Upper lobe of right lung (tissue), 1 donor: Measurements from ENCODE around the gene LINGO1. TPM values are rescaled to one million over a fixed set of nuclear protein-coding genes. Genes with fewer than 3 reads are reported as not detected.

Source experiments
- ATAC-seq: fragments of 200-7000 bp; cut with Tn5 transposase; one replicate; pipeline ENCODE4 v1.9.1; 2020; ENCODE audit warnings: mild to moderate bottlenecking, moderate library complexity
- DNase-seq: peaks from one replicate; pipeline ENCODE4 v3.0.0-alpha.2; 2020
- H3K27ac ChIP-seq: fragments of 200-600 bp; one replicate; pipeline ENCODE4 v1.8.0; 2022
- H3K27me3 ChIP-seq: fragments of 200-600 bp; one replicate; pipeline ENCODE4 v1.8.0; 2022; ENCODE audit warnings: mild to moderate bottlenecking
- H3K36me3 ChIP-seq: fragments of 200-600 bp; one replicate; pipeline ENCODE4 v1.8.0; 2022
- H3K4me1 ChIP-seq: fragments of 200-600 bp; one replicate; pipeline ENCODE4 v1.8.0; 2022
- H3K4me3 ChIP-seq: fragments of 200-600 bp; one replicate; pipeline ENCODE4 v1.8.0; 2022; ENCODE audit warnings: mild to moderate bottlenecking
- H3K9me3 ChIP-seq: fragments of 200-600 bp; one replicate; pipeline ENCODE4 v1.8.0; 2022
- CTCF ChIP-seq: fragments of 200-600 bp; IDR thresholded peaks from one replicate; pipeline ENCODE4 v1.8.0; 2022; ENCODE audit warnings: antibody characterized with exemption
- intact Hi-C: fragments of 100-400 bp; cut with DNase I; formaldehyde crosslinking; loops from one replicate; pipeline ENCODE4 v1.11.0; 2022
- total RNA-seq: library from RNA; stranded (reverse); fragmentation: NEBNext Ultra II Directional; extraction: Animal tissue kit (Norgen Biotek cat#: 25700); gene quantifications from one replicate; pipeline ENCODE4 v1.2.1, GENCODE V29; 2021
- donor health status: DM: no; HTN: yes; CAD: no; lungs with severe emphysema.

The LINGO1 gene
- total RNA-seq, 1 donor from 2014 or later: 0.98 TPM

- peaks cover 23% of the 10 kb centered on the region for H3K27me3 ChIP-seq
- H3K27ac ChIP-seq: no peak overlapping the region
- no peaks in the 10 kb centered on the region for H3K9me3 ChIP-seq
- intact Hi-C loops: no loop called here
- no peaks in the 10 kb centered on the region for H3K4me1 ChIP-seq
- H3K4me3 ChIP-seq: no peak overlapping the region
- no peak for ATAC-seq
- DNase-seq: no peak
- no peak for TF ChIP-seq CTCF
- H3K36me3 ChIP-seq: no peaks in the 10 kb centered on the region
Observed at GRCh38 chr15:77673866-77674265, 41.2 kb upstream of the LINGO1 start.

- H3K36me3 ChIP-seq: no peaks in the 10 kb centered on the region
- intact Hi-C loops: no loop called here
- no peaks in the 10 kb centered on the region for H3K9me3 ChIP-seq
- H3K4me1 ChIP-seq: no peaks in the 10 kb centered on the region
- no peak overlapping the region for H3K27ac ChIP-seq
- ATAC-seq: no peak
- no peak for TF ChIP-seq CTCF
- no peak for DNase-seq
- no peak overlapping the region for H3K4me3 ChIP-seq
- peaks cover 23% of the 10 kb centered on the region for H3K27me3 ChIP-seq
Observed at GRCh38 chr15:77672135-77672534, 39.4 kb upstream of the LINGO1 start.

- Histone ChIP-seq H3K4me1 (no peaks in the 10 kb centered on the region), H3K27me3 (peaks cover 23% of the 10 kb centered on the region)
- intact Hi-C loops: no loop called here
Observed at GRCh38 chr15:77671362-77672056, 38.8 kb upstream of the LINGO1 start.

GRCh38 chr15:77670558-77671361, 38.0 kb upstream of the LINGO1 start:
- H3K4me3 ChIP-seq: no peak overlapping the region
- DNase-seq (no peak), ATAC-seq (no peak)
- intact Hi-C loops: no loop called here
- H3K27me3 ChIP-seq: peaks cover 23% of the 10 kb centered on the region
- H3K9me3 ChIP-seq: no peaks in the 10 kb centered on the region
- no peak overlapping the region for H3K27ac ChIP-seq
- H3K4me1 ChIP-seq: no peaks in the 10 kb centered on the region
- TF ChIP-seq CTCF: no peak
- no peaks in the 10 kb centered on the region for H3K36me3 ChIP-seq

More at GRCh38 chr15:77671362-77672056, 38.8 kb upstream of the LINGO1 start:
- no peak overlapping the region for H3K4me3 ChIP-seq
- H3K36me3 ChIP-seq: no peaks in the 10 kb centered on the region
- no peak for ATAC-seq
- DNase-seq: no peak
- no peak for TF ChIP-seq CTCF
- no peak overlapping the region for H3K27ac ChIP-seq
- H3K9me3 ChIP-seq: no peaks in the 10 kb centered on the region

GRCh38 chr15:77669896-77670295, 37.2 kb upstream of the LINGO1 start:
- ATAC-seq (no peak), DNase-seq (no peak)
- H3K27me3 ChIP-seq: peaks cover 30% of the 10 kb centered on the region
- H3K9me3 ChIP-seq: no peaks in the 10 kb centered on the region
- no peak for TF ChIP-seq CTCF
- no peaks in the 10 kb centered on the region for H3K36me3 ChIP-seq
- intact Hi-C loops: no loop called here
- no peak overlapping the region for H3K27ac ChIP-seq
- H3K4me1 ChIP-seq: no peaks in the 10 kb centered on the region
- no peak overlapping the region for H3K4me3 ChIP-seq
